ENCODE results near the gene CADPS.

The CADPS gene

DNA sequence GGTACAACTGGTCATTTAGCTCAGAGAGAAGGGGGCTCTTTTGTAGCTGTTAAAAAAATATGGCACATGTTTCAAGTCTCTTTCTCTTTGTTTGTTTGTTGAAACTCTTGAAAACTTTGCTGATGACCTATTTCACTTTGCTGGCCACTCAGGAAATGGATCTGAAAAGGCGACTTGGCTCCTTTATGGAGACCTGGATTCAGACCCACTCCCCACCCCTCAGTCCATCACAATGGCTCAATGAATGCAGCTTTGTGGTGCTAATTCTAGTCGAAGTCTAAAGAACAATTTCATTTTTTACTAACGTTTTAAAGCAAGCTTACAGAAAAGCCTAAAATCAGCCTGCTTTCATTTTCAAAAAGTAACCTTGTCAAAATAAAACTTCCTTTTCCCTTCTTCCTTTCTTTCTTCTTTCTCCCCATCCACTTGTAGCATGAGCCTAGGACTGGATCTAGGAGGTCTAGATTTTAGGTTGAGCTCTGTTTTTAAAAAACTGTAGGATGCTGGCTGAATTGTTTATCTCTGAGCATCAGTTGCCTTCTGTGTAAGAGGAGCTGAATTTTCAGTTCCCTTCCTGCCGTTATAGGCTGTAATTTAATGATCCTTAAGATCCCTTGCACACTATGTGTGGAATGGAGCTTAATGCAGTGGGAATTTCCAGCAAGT, 336.4 kb downstream of the CADPS start:
- Histone ChIP-seq H3K27me3 (ENCODE audit: low read depth) (no peaks in the 10 kb centered on the region), H3K4me3 (no peak overlapping the region), H3K4me1 (peaks cover 24% of the 10 kb centered on the region), H3K9me3 (no peaks in the 10 kb centered on the region), H3K36me3 (replicated peaks) (no peaks in the 10 kb centered on the region)
- in situ Hi-C loops (cut with MboI; ENCODE audit: low sequenced_read_pairs), result no loop called here
- DNase-seq (ENCODE audit: low spot score in 2 of 2), result peak; percentile 73 to 86

DNA sequence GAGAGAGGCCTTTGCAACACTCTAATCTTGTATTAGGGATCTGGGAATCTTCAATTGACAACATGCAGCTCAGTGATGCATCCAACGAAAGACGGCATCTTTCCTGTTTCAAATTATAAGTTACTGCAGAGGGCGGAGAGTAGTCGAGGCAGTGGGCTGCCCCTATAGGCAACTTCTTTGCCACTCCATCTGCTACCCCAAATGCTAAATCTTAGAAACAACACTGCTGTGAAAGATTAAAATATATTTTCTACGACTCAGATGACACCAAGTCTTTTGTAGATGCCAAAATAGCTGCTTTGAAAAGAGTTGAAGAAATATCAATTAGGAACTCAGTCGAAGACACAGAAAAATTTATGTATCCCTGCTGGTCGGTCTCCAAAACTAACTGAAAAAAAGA, 340.9 kb downstream of the CADPS start:
- Histone ChIP-seq H3K4me1 (peaks cover 17% of the 10 kb centered on the region), H3K36me3 (replicated peaks) (no peaks in the 10 kb centered on the region), H3K27me3 (ENCODE audit: low read depth) (peaks cover 11% of the 10 kb centered on the region), H3K4me3 (no peak overlapping the region), H3K9me3 (no peaks in the 10 kb centered on the region)
- no peak for DNase-seq (ENCODE audit: low spot score in 2 of 2)
- in situ Hi-C loops (cut with MboI; ENCODE audit: low sequenced_read_pairs), result no loop called here

GRCh38 chr3:62532796-62533195, 342.4 kb downstream of the CADPS start:
- no peaks in the 10 kb centered on the region for H3K9me3 ChIP-seq
- H3K4me3 ChIP-seq, result no peak overlapping the region
- H3K4me1 ChIP-seq, result peaks cover 2% of the 10 kb centered on the region; the same call in 1 of the 2 replicates
- peaks cover 13% of the 10 kb centered on the region for H3K27me3 ChIP-seq (ENCODE audit: low read depth)
- in situ Hi-C loops (cut with MboI; ENCODE audit: low sequenced_read_pairs), result no loop called here
- no peaks in the 10 kb centered on the region for H3K36me3 ChIP-seq (replicated peaks)
- no peak for DNase-seq (ENCODE audit: low spot score in 2 of 2)

DNA sequence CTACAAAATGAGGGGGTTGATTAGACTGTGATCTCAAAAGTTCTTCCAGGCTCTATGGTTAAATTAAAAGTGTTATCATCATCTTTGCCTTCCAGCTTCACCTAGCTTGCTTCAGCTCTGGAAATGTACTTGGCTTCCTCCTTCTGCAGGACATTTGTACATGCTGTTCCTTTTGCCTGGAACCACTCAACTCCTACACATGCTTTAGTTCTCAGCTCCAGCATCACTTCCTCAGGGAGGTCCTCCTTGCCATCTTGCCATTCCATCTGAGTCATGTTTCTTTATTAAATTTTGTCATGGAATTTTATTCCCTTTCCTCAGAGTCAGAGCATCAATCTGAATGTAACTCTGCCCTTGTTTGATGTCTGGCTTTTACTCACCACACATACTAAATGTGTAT, 343.2 kb downstream of the CADPS start:
- no peak for DNase-seq (ENCODE audit: low spot score in 2 of 2)
- in situ Hi-C loops (cut with MboI; ENCODE audit: low sequenced_read_pairs), result no loop called here
- peaks cover 13% of the 10 kb centered on the region for H3K27me3 ChIP-seq (ENCODE audit: low read depth)
- H3K4me1 ChIP-seq, result no peaks in the 10 kb centered on the region
- H3K4me3 ChIP-seq, result no peak overlapping the region
- no peaks in the 10 kb centered on the region for H3K36me3 ChIP-seq (replicated peaks)
- H3K9me3 ChIP-seq, result no peaks in the 10 kb centered on the region

DNA sequence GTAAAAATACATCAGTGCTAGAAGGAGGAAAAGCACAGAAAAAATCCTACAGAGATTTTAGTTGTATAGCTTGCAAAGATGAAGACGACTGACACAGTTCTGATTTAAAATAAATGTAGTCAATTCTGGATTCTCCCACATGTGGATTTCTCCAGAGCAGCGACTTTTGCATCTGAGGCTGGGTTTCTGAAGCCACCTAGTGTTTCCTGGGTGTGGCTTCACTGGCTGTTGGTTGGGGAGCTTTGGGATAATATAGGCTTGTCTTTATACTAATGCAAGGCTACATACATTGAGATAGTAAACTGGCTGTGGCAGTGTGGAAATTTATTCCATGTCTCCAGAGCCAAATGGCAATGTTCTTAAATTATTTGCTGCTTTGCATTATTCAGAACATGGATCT, 343.7 kb downstream of the CADPS start:
- no peaks in the 10 kb centered on the region for H3K4me1 ChIP-seq
- no peak for DNase-seq (ENCODE audit: low spot score in 2 of 2)
- no peaks in the 10 kb centered on the region for H3K36me3 ChIP-seq (replicated peaks)
- no peak overlapping the region for H3K4me3 ChIP-seq
- in situ Hi-C loops (cut with MboI; ENCODE audit: low sequenced_read_pairs), result no loop called here
- no peaks in the 10 kb centered on the region for H3K9me3 ChIP-seq
- H3K27me3 ChIP-seq (ENCODE audit: low read depth), result peaks cover 13% of the 10 kb centered on the region

GRCh38 chr3:62529230-62529629, 346.0 kb downstream of the CADPS start:
- H3K9me3 ChIP-seq, result no peaks in the 10 kb centered on the region
- DNase-seq (ENCODE audit: low spot score in 2 of 2), result peak in 1 of 2 experiments; percentile 80
- peaks cover 17% of the 10 kb centered on the region for H3K27me3 ChIP-seq (ENCODE audit: low read depth)
- no peaks in the 10 kb centered on the region for H3K36me3 ChIP-seq (replicated peaks)
- H3K4me1 ChIP-seq, result no peaks in the 10 kb centered on the region
- in situ Hi-C loops (cut with MboI; ENCODE audit: low sequenced_read_pairs), result no loop called here
- H3K4me3 ChIP-seq, result no peak overlapping the region

DNA sequence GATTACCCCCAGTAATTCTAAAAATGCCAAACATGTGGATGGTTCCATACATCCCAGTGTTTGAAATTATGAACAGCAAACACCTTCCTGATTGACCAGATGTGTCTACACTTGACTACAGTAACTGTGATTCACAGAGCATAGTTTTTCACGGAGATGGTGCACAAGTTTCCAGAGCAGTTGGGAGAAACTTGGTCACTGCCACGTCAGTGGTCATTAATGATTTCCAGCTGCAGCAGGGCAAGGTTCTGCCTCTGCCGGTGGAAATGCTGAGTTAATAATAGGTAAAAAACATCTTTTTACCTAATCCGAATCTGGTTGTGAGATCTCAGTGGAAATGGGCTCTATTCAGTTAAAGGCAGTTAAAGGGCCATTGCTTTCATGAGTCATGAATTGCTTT, 347.7 kb downstream of the CADPS start:
- in situ Hi-C loops (cut with MboI; ENCODE audit: low sequenced_read_pairs), result no loop called here
- Histone ChIP-seq H3K9me3 (no peaks in the 10 kb centered on the region), H3K27me3 (ENCODE audit: low read depth) (peaks cover 11% of the 10 kb centered on the region), H3K36me3 (replicated peaks) (no peaks in the 10 kb centered on the region), H3K4me1 (no peaks in the 10 kb centered on the region), H3K4me3 (no peak overlapping the region)
- no peak for DNase-seq (ENCODE audit: low spot score in 2 of 2)

GRCh38 chr3:62525281-62525680, 349.9 kb downstream of the CADPS start:
- in situ Hi-C loops (cut with MboI; ENCODE audit: low sequenced_read_pairs), result no loop called here
- DNase-seq (ENCODE audit: low spot score in 2 of 2), result no peak

DNA sequence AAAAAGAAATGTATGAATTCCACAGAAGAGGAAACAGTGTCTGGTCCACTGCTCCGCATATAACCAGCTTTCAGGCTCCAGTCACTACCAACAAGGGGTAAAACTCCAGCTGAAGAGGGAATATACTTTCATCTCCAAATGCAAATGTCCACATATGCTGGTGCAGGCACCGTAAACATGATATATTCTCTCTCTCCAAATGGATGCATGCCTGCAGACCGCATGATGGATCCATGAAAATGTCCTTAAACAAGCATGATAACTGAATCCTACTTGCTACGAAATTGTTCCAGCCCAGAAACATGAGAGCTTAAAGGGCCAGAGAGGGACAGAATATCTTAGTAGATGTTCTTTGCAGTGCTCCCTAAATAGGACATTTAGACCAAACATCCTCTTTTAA, 351.5 kb downstream of the CADPS start:
- Histone ChIP-seq H3K4me1 (no peaks in the 10 kb centered on the region), H3K27me3 (ENCODE audit: low read depth) (peaks cover 35% of the 10 kb centered on the region), H3K36me3 (replicated peaks) (no peaks in the 10 kb centered on the region), H3K4me3 (no peak overlapping the region), H3K9me3 (no peaks in the 10 kb centered on the region)
- in situ Hi-C loops (cut with MboI; ENCODE audit: low sequenced_read_pairs), result no loop called here
- no peak for DNase-seq (ENCODE audit: low spot score in 2 of 2)

More at GRCh38 chr3:62525281-62525680, 349.9 kb downstream of the CADPS start:
- Histone ChIP-seq H3K4me3 (no peak overlapping the region), H3K36me3 (replicated peaks) (no peaks in the 10 kb centered on the region), H3K4me1 (no peaks in the 10 kb centered on the region), H3K27me3 (ENCODE audit: low read depth) (peaks cover 30% of the 10 kb centered on the region), H3K9me3 (no peaks in the 10 kb centered on the region)

GRCh38 chr3:62521464-62522105, 353.6 kb downstream of the CADPS start:
- no peak for DNase-seq (ENCODE audit: low spot score in 2 of 2)
- no peaks in the 10 kb centered on the region for H3K9me3 ChIP-seq
- H3K4me1 ChIP-seq, result no peaks in the 10 kb centered on the region
- H3K4me3 ChIP-seq, result no peak overlapping the region
- H3K27me3 ChIP-seq (ENCODE audit: low read depth), result peaks cover 52% of the 10 kb centered on the region
- in situ Hi-C loops (cut with MboI; ENCODE audit: low sequenced_read_pairs), result no loop called here
- H3K36me3 ChIP-seq (replicated peaks), result no peaks in the 10 kb centered on the region

DNA sequence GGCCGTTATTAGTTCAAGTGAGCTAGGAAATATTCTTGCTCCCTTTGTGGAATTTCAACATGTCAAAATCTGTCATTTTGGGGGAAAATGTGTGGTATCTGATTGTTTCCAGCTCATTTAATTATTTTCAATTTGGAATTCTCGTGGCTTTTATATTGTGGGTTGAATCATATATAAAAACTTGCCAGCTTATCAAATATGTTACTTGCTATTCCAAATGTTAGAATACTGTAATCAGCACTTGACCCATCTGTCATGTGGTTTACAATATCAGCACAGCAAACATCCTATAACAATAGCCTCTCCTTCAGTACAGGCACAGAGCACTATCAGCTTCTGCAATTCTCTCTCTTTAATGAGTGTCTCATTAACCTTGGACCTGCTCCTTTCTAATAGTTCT, 371.7 kb downstream of the CADPS start:
- Histone ChIP-seq H3K27me3 (ENCODE audit: low read depth) (peaks cover 12% of the 10 kb centered on the region), H3K4me1 (no peaks in the 10 kb centered on the region), H3K36me3 (replicated peaks) (no peaks in the 10 kb centered on the region), H3K4me3 (no peak overlapping the region), H3K9me3 (no peaks in the 10 kb centered on the region)
- in situ Hi-C loops (cut with MboI; ENCODE audit: low sequenced_read_pairs), result no loop called here
- no peak for DNase-seq (ENCODE audit: low spot score in 2 of 2)

DNA sequence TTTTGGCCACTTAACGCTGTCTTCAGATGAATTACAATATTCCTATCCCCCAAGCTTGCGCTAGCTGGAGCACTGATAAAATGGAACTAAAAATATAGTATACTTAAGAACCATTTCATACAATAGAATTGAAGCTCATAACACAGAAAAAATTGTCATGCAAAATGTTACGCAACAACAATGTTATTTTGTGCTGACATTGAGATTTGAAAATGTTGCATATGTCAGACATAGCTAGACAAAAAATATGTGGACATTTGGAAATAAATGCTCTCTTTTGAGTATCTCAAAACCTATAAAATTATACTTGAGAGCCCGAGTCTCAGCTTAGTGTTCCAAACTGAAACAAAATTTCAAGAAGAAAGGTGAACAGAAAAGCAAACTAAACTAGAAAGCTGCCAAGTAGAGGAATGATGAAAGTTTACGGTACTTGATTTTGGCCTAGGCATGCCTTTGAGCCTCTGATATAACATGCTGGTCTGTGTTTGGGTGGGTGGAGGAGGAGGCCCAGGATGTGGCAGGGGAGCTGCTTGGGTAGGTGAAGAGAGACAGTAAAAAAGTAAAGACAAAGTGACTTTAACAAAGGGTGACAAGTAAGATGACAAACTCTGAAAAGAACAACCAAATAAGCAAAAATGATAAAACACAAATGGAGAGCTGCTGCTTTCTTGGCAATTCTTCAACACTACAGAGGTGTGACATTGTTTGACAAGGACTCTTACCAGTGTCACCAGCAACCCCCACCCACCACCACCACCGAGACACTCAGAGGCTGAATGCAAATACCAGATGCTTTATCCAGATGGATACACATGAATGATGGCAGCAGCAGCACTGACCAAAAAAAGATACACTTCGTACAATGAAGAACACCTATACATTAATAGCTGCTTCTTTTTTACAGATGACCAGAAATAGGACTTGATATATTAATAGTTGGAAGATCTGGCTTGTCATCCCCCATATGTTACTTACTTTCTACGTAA, 372.6 kb downstream of the CADPS start:
- Histone ChIP-seq H3K4me3 (no peak overlapping the region), H3K4me1 (no peaks in the 10 kb centered on the region), H3K9me3 (no peaks in the 10 kb centered on the region), H3K27me3 (ENCODE audit: low read depth) (peaks cover 12% of the 10 kb centered on the region), H3K36me3 (replicated peaks) (no peaks in the 10 kb centered on the region)
- no peak for DNase-seq (ENCODE audit: low spot score in 2 of 2)
- in situ Hi-C loops (cut with MboI; ENCODE audit: low sequenced_read_pairs), result no loop called here

DNA sequence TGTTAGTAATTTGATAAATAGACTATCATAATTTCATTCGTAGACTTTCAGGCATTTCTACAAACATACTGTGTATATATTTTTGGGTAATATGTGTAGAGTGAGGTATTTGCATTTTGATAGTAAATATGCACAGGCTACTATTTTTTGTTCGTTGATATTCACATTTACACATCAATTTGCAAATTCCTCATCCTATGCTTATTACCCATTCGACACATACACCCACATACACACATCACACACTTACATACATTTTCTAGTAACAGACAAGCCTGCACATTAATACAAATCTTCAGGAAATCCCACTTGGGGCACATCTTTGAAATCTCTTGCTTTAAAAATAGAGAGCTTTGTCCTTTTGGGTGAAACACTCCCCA, 373.9 kb downstream of the CADPS start:
- Histone ChIP-seq H3K4me1 (no peaks in the 10 kb centered on the region), H3K36me3 (replicated peaks) (no peaks in the 10 kb centered on the region), H3K9me3 (no peaks in the 10 kb centered on the region), H3K4me3 (no peak overlapping the region), H3K27me3 (ENCODE audit: low read depth) (peaks cover 12% of the 10 kb centered on the region)
- DNase-seq (ENCODE audit: low spot score in 2 of 2), result no peak
- in situ Hi-C loops (cut with MboI; ENCODE audit: low sequenced_read_pairs), result no loop called here
